IMR-90 (cell line): Measurements from ENCODE around the gene EPN2. TPM values are rescaled to one million over a fixed set of nuclear protein-coding genes. Genes with fewer than 3 reads are reported as not detected.
A peak's percentile ranks its signal among the peaks of the same experiment; 100 is the strongest.

Source experiments
- ATAC-seq: fragments of 200-7000 bp; cut with Tn5 transposase; 2 replicates; pipeline ENCODE4 v1.9.1; 2020; ENCODE audit warnings: low read depth, mild to moderate bottlenecking, moderate library complexity
- BruUV-seq: library from RNA; stranded (reverse); fragments of 400-500 nt; replicated peaks from 2 replicates; lab custom pipeline; 2021; lab: Mats Ljungman, UMichigan
- CTCF ChIA-PET: fragments of 300-600 bp; formaldehyde crosslinking; extraction: SDS; loops from one replicate; lab custom pipeline; 2021; ENCODE audit warnings: antibody characterized with exemption; lab: Yijun Ruan, JAX
- POLR2A ChIA-PET: fragments of 300-600 bp; sonication (Branson Sonifier 250); formaldehyde crosslinking; loops from one replicate; lab custom pipeline; 2022; ENCODE audit warnings: antibody characterized with exemption; ENCODE audit not compliant: unreplicated experiment; lab: Charles Lee
- DNase-seq: peaks from one replicate; pipeline ENCODE4 v3.0.0; 2013
- H2AFZ ChIP-seq: replicated peaks from 2 replicates; pipeline ENCODE3; 2013; ENCODE audit warnings: low read length, mild to moderate bottlenecking; ENCODE audit not compliant: poor library complexity
- H2AK5ac ChIP-seq: 2 replicates; pipeline ENCODE4 v1.6.1; 2013; ENCODE audit warnings: low read depth, low read length, inconsistent platforms
- H2AK9ac ChIP-seq: replicated peaks from 2 replicates; pipeline ENCODE3; 2013; ENCODE audit warnings: mild to moderate bottlenecking, low read depth, low read length, moderate library complexity; ENCODE audit not compliant: poor library complexity
- H2BK120ac ChIP-seq: 2 replicates; pipeline ENCODE4 v1.6.1; 2013; ENCODE audit warnings: low read depth, low read length, inconsistent platforms
- H2BK15ac ChIP-seq: 3 replicates; pipeline ENCODE4 v1.6.1; 2013; ENCODE audit warnings: low read depth, low read length, inconsistent platforms
- H2BK20ac ChIP-seq: 2 replicates; pipeline ENCODE4 v1.6.1; 2013; ENCODE audit warnings: low read depth, mild to moderate bottlenecking, inconsistent platforms, low read length, moderate library complexity
- H2BK5ac ChIP-seq: 2 replicates; pipeline ENCODE4 v1.6.1; 2013; ENCODE audit warnings: mild to moderate bottlenecking, low read depth, low read length, inconsistent platforms; ENCODE audit not compliant: poor library complexity, severe bottlenecking
- H3K14ac ChIP-seq: replicated peaks from 2 replicates; pipeline ENCODE4 v1.6.1; 2013; ENCODE audit warnings: low read depth, low read length, inconsistent platforms
- H3K18ac ChIP-seq: 2 replicates; pipeline ENCODE4 v1.6.1; 2013; ENCODE audit warnings: low read depth, low read length, control low read depth
- H3K23ac ChIP-seq: 2 replicates; pipeline ENCODE4 v1.6.1; 2013; ENCODE audit warnings: low read depth, low read length, inconsistent platforms
- H3K27ac ChIP-seq: 2 replicates; pipeline ENCODE4 v1.5.1; 2013; ENCODE audit warnings: mild to moderate bottlenecking, control low read depth, low read length; ENCODE audit not compliant: insufficient read depth
- H3K27me3 ChIP-seq: 2 replicates; pipeline ENCODE4 v1.6.1; 2013; ENCODE audit warnings: low read length; ENCODE audit not compliant: control insufficient read depth, insufficient read depth
- H3K36me3 ChIP-seq: 2 replicates; pipeline ENCODE4 v1.6.1; 2013; ENCODE audit warnings: low read length, mixed read lengths; ENCODE audit not compliant: control insufficient read depth, insufficient read depth
- H3K4ac ChIP-seq: 2 replicates; pipeline ENCODE4 v1.6.1; 2013; ENCODE audit warnings: low read depth, low read length, inconsistent platforms
- H3K4me1 ChIP-seq: 2 replicates; pipeline ENCODE4 v1.6.1; 2013; ENCODE audit warnings: low read length, mixed read lengths; ENCODE audit not compliant: control insufficient read depth, insufficient read depth
- H3K4me2 ChIP-seq: 2 replicates; pipeline ENCODE4 v1.6.1; 2013; ENCODE audit warnings: low read depth, mild to moderate bottlenecking, control low read depth, low read length, moderate library complexity
- H3K4me3 ChIP-seq: 2 replicates; pipeline ENCODE4 v1.5.1; 2013; ENCODE audit warnings: low read depth, mild to moderate bottlenecking, control low read depth, low read length, moderate library complexity; ENCODE audit not compliant: insufficient read depth
- H3K56ac ChIP-seq: 2 replicates; pipeline ENCODE4 v1.6.1; 2013; ENCODE audit warnings: low read length, inconsistent platforms; ENCODE audit not compliant: insufficient read depth; ENCODE audit errors: extremely low read depth
- H3K79me1 ChIP-seq, 2 experiments: 2 replicates each; pipeline ENCODE4 v1.6.1; 2013; ENCODE audit warnings: low read length in 2 of 2, inconsistent platforms in 1 of 2, low read depth in 1 of 2
- H3K9ac ChIP-seq: 2 replicates; pipeline ENCODE4 v1.6.1; 2013; ENCODE audit warnings: low read depth, low read length, control low read depth
- H3K9me1 ChIP-seq: 2 replicates; pipeline ENCODE4 v1.6.1; 2013; ENCODE audit warnings: low read length, inconsistent platforms; ENCODE audit not compliant: insufficient read depth
- H3K9me3 ChIP-seq: 2 replicates; pipeline ENCODE4 v1.6.1; 2013; ENCODE audit warnings: low read length; ENCODE audit not compliant: control insufficient read depth, insufficient read depth
- H4K20me1 ChIP-seq: 2 replicates; pipeline ENCODE4 v1.6.1; 2013; ENCODE audit warnings: low read length, inconsistent platforms; ENCODE audit not compliant: insufficient read depth
- H4K5ac ChIP-seq: 2 replicates; pipeline ENCODE4 v1.6.1; 2013; ENCODE audit warnings: mild to moderate bottlenecking, low read depth, low read length, control low read depth
- H4K8ac ChIP-seq, 2 experiments: 2 replicates each; pipeline ENCODE4 v1.6.1; 2013; ENCODE audit warnings: low read depth in 2 of 2, low read length in 2 of 2, control low read depth in 1 of 2, inconsistent platforms in 1 of 2
- H4K91ac ChIP-seq: 2 replicates; pipeline ENCODE4 v1.6.1; 2013; ENCODE audit warnings: low read depth, low read length, inconsistent platforms; ENCODE audit not compliant: insufficient read depth
- BHLHE40 ChIP-seq: fragments of 150-350 bp; IDR thresholded peaks from 2 replicates; pipeline ENCODE4 v1.6.1; 2016; ENCODE audit warnings: mild to moderate bottlenecking, low read depth, low read length
- CEBPB ChIP-seq: IDR thresholded peaks from 2 replicates; pipeline ENCODE4 v1.6.1; 2012; ENCODE audit warnings: low read depth, low read length, improper control_type of control experiment
- CTCF ChIP-seq: conservative IDR thresholded peaks from 2 replicates; pipeline ENCODE4 v1.5.1; 2012; ENCODE audit warnings: mild to moderate bottlenecking, low read depth, low read length, improper control_type of control experiment
- ELK1 ChIP-seq: fragments of 150-350 bp; IDR thresholded peaks from 2 replicates; pipeline ENCODE4 v1.6.1; 2016; ENCODE audit warnings: low read depth, mild to moderate bottlenecking, low read length, moderate library complexity, borderline replicate concordance
- FOS ChIP-seq: fragments of 150-350 bp; IDR thresholded peaks from 2 replicates; pipeline ENCODE4 v1.6.1; 2016; ENCODE audit warnings: low read depth, low read length
- MAZ ChIP-seq: IDR thresholded peaks from 2 replicates; pipeline ENCODE4 v1.6.1; 2012; ENCODE audit warnings: low read depth, mild to moderate bottlenecking, low read length, improper control_type of control experiment, moderate library complexity, borderline replicate concordance
- MXI1 ChIP-seq: IDR thresholded peaks from 2 replicates; pipeline ENCODE4 v1.6.1; 2012; ENCODE audit warnings: low read depth, mild to moderate bottlenecking, low read length, moderate library complexity, borderline replicate concordance
- NFE2L2 ChIP-seq: fragments of 150-350 bp; IDR thresholded peaks from 2 replicates; pipeline ENCODE4 v1.6.1; 2016; ENCODE audit warnings: low read depth, mild to moderate bottlenecking, low read length
- POLR2A ChIP-seq: IDR thresholded peaks from 2 replicates; pipeline ENCODE4 v1.6.1; 2012; ENCODE audit warnings: mild to moderate bottlenecking, low read depth, low read length
- RAD21 ChIP-seq: IDR thresholded peaks from 2 replicates; pipeline ENCODE4 v1.6.1; 2012; ENCODE audit warnings: low read length, improper control_type of control experiment
- RCOR1 ChIP-seq: IDR thresholded peaks from 2 replicates; pipeline ENCODE4 v1.6.1; 2012; ENCODE audit warnings: mild to moderate bottlenecking, low read length, improper control_type of control experiment; ENCODE audit not compliant: insufficient replicate concordance
- RFX5 ChIP-seq: IDR thresholded peaks from 2 replicates; pipeline ENCODE4 v1.8.0; 2012; ENCODE audit warnings: low read depth, mild to moderate bottlenecking, low read length, moderate library complexity
- SMC3 ChIP-seq: fragments of 150-350 bp; IDR thresholded peaks from 2 replicates; pipeline ENCODE4 v1.6.1; 2016; ENCODE audit warnings: low read depth, mild to moderate bottlenecking, antibody characterized with exemption, low read length, moderate library complexity
- USF2 ChIP-seq: fragments of 150-350 bp; IDR thresholded peaks from 2 replicates; pipeline ENCODE4 v1.6.1; 2017; ENCODE audit warnings: mild to moderate bottlenecking, antibody characterized with exemption, low read length, low read depth
- WGBS, 2 experiments: methylation state at CpG; one replicate each; pipeline versions ENCODE4 v1.1.5 to v1.1.7; 2013; ENCODE audit warnings: missing lambda C conversion rate in 2 of 2; ENCODE audit not compliant: insufficient read length in 1 of 2; ENCODE audit errors: extremely low coverage in 2 of 2; 5-methylcytosine and 5-hydroxymethylcytosine counted together
- dilution Hi-C: fragments of 300-500 bp; cut with HindIII; formaldehyde crosslinking; loops from one replicate; pipeline ENCODE4 v1.14.3; 2018; ENCODE audit warnings: low sequenced_read_pairs; ENCODE audit not compliant: unreplicated experiment
- in situ Hi-C: fragments of 300-500 bp; cut with MboI; formaldehyde crosslinking; loops from 3 replicates; pipeline ENCODE4 v1.14.3; 2019; ENCODE audit warnings: low sequenced_read_pairs, inconsistent platforms, mixed read lengths
- intact Hi-C: fragments of 100-400 bp; cut with micrococcal nuclease; formaldehyde crosslinking; loops from 2 replicates; pipeline ENCODE4 v1.10.0; 2022
- polyA plus RNA-seq, 3 experiments: library from polyadenylated mRNA; depleted of rRNA; stranded (reverse); fragments of >200 nt; gene quantifications; 2 replicates each; pipeline ENCODE4 v1.2.3, GENCODE V29; 2012; ENCODE audit warnings: low replicate concordance in 1 of 3
- total RNA-seq: library from RNA; depleted of rRNA; stranded (reverse); fragments of >200 nt; gene quantifications from 2 replicates; pipeline ENCODE4 v1.2.3, GENCODE V29; 2012

Gene EPN2
- total and polyA plus RNA-seq, 2 of the 4 experiments (the other 2 are of a cell fraction): 14.9 to 25.3 TPM

GRCh38 chr17:19359151-19359550 is 122.0 kb downstream of the EPN2 start:
- dilution Hi-C loops (no loop called here), in situ Hi-C loops (no loop called here), intact Hi-C loops (no loop called here)
- Histone ChIP-seq H4K5ac (no peak overlapping the region), H4K20me1 (no peaks in the 10 kb centered on the region; the same call in 1 of the 2 replicates), H2AK9ac (peak overlapping the region; percentile 0), H3K4me1 (no peaks in the 10 kb centered on the region), H3K23ac (no peak overlapping the region), H3K27me3 (no peaks in the 10 kb centered on the region), H4K91ac (no peak overlapping the region), H3K9me1 (peaks cover 9% of the 10 kb centered on the region), H3K56ac (no peak overlapping the region), H3K9me3 (no peaks in the 10 kb centered on the region), H3K4me3 (no peak overlapping the region), H3K18ac (no peak overlapping the region), H4K8ac (no peak overlapping the region), H2BK15ac (no peak overlapping the region), H2BK20ac (no peak overlapping the region), H3K79me1 (peaks cover 4 to 11% of the 10 kb centered on the region in 2 experiments; a peak in 3 of 4 replicates), H2BK120ac (no peak overlapping the region), H3K27ac (no peak overlapping the region), H2AFZ (no peak overlapping the region), H3K9ac (no peak overlapping the region), H2AK5ac (no peak overlapping the region), H3K14ac (no peak overlapping the region), H3K4me2 (no peak overlapping the region), H3K4ac (no peak overlapping the region), H3K36me3 (peaks cover 6% of the 10 kb centered on the region), H2BK5ac (no peak overlapping the region)
- 79% methylated on average over 4 of the region's 7 CpGs; no CpG with 5 or more reads in 1 of the 2 experiments for WGBS, 2 experiments
- ChIA-PET POLR2A (no interaction called here), CTCF (no interaction called here)
- ATAC-seq (no peak), DNase-seq (no peak)
- TF ChIP-seq RAD21 (no peak), NFE2L2 (no peak), BHLHE40 (no peak), RCOR1 (no peak), CEBPB (no peak), RFX5 (no peak), MXI1 (no peak), USF2 (no peak), MAZ (no peak), ELK1 (no peak), SMC3 (no peak), CTCF (no peak), FOS (no peak), POLR2A (no peak)
- BruUV-seq: no TSS peak
